B cell (primary cell): Measurements from ENCODE around the gene CD34. TPM values are rescaled to one million over a fixed set of nuclear protein-coding genes. Genes with fewer than 3 reads are reported as not detected.

Experiments used
- ATAC-seq: fragments of 200-7000 bp; cut with Tn5 transposase; one replicate; pipeline ENCODE4 v1.10.0; 2021; ENCODE audit warnings: low read depth, mild to moderate bottlenecking, moderate number of reproducible peaks, moderate library complexity
- CTCF ChIA-PET: fragments of 350-600 bp; sonication (Branson Sonifier 250); formaldehyde crosslinking; loops from one replicate; lab custom pipeline; 2021; ENCODE audit warnings: antibody characterized with exemption, inconsistent platforms; lab: Charles Lee
- POLR2A ChIA-PET: fragments of 350-600 bp; sonication (Branson Sonifier 250); formaldehyde crosslinking; loops from one replicate; lab custom pipeline; 2021; ENCODE audit warnings: antibody characterized with exemption; lab: Charles Lee
- DNase-seq: peaks from one replicate; pipeline ENCODE4 v3.0.0; 2013
- H2AFZ ChIP-seq: 2 replicates; pipeline ENCODE4 v1.6.1; 2012; ENCODE audit warnings: mild to moderate bottlenecking, low read depth, low read length; ENCODE audit not compliant: insufficient read depth, poor library complexity, severe bottlenecking
- H3K27ac ChIP-seq, 2 donors: 1 replicate in 1 of 2; 2 replicates in 1 of 2; pipeline ENCODE4 v1.5.1; 2012 to 2013; ENCODE audit warnings: low read length in 2 of 2, mild to moderate bottlenecking in 2 of 2, moderate library complexity in 1 of 2
- H3K27me3 ChIP-seq, 4 experiments: fragments of 200-600 bp in 1 of 4; sonication (generic) in 1 of 4; replicated peaks in 1 of 4; 1 replicate in 2 of 4; 2 replicates in 2 of 4; pipeline versions ENCODE4 v1.6.1 to v1.7.0; 2013 to 2016; ENCODE audit warnings: low read length in 3 of 4, mild to moderate bottlenecking in 2 of 4, mixed read lengths in 1 of 4, moderate library complexity in 1 of 4; ENCODE audit not compliant: insufficient read depth in 4 of 4, control insufficient read depth in 3 of 4; ENCODE audit errors: control extremely low read depth in 1 of 4
- H3K36me3 ChIP-seq, 2 experiments: replicated peaks in 1 of 2; 1 replicate in 1 of 2; 2 replicates in 1 of 2; pipeline versions ENCODE4 v1.6.1 to v1.7.1; 2013; ENCODE audit warnings: low read length in 1 of 2; ENCODE audit not compliant: insufficient read depth in 2 of 2, control insufficient read depth in 1 of 2; ENCODE audit errors: control extremely low read depth in 1 of 2, extremely low read depth in 1 of 2
- H3K4me1 ChIP-seq, 2 donors: fragments of 200-600 bp in 1 of 2; sonication (generic) in 1 of 2; 1 replicate in 1 of 2; 2 replicates in 1 of 2; pipeline versions ENCODE4 v1.5.1 to v1.6.1; 2013 to 2017; ENCODE audit warnings: low read length in 2 of 2; ENCODE audit not compliant: control insufficient read depth in 2 of 2, insufficient read depth in 2 of 2
- H3K4me2 ChIP-seq: replicated peaks from 2 replicates; pipeline ENCODE3; 2012; ENCODE audit warnings: mild to moderate bottlenecking, low read depth, low read length; ENCODE audit not compliant: poor library complexity, severe bottlenecking
- H3K4me3 ChIP-seq, 5 experiments: fragments of 200-600 bp in 1 of 5; sonication (generic) in 1 of 5; 1 replicate in 3 of 5; 2 replicates in 2 of 5; pipeline versions ENCODE4 v1.5.1 to v1.7.0; 2011 to 2016; ENCODE audit warnings: low read length in 4 of 5, mild to moderate bottlenecking in 4 of 5, low read depth in 2 of 5, control low read depth in 1 of 5, moderate library complexity in 1 of 5; ENCODE audit not compliant: insufficient read depth in 1 of 5; ENCODE audit errors: control extremely low read depth in 1 of 5, extremely low read depth in 1 of 5
- H3K79me2 ChIP-seq: fragments of 200-600 bp; sonication (generic); one replicate; pipeline ENCODE4 v1.6.0; 2016; ENCODE audit warnings: low read length; ENCODE audit not compliant: control insufficient read depth, insufficient read depth
- H3K9ac ChIP-seq: fragments of 200-600 bp; sonication (generic); 2 replicates; pipeline ENCODE4 v1.6.1; 2017; ENCODE audit warnings: mild to moderate bottlenecking, low read length, moderate library complexity
- H3K9me3 ChIP-seq, 3 donors: one replicate each; pipeline versions ENCODE4 v1.6.1 to v1.7.1; 2013; ENCODE audit warnings: low read length in 2 of 3; ENCODE audit not compliant: control insufficient read depth in 2 of 3, insufficient read depth in 1 of 3; ENCODE audit errors: control extremely low read depth in 1 of 3
- H4K20me1 ChIP-seq: 2 replicates; pipeline ENCODE4 v1.6.0; 2012; ENCODE audit warnings: mild to moderate bottlenecking, low read length; ENCODE audit not compliant: insufficient read depth, control insufficient read depth, poor library complexity, severe bottlenecking
- H3K27ac Mint-ChIP-seq: one replicate; pipeline ENCODE4 v1.8.0; 2021; ENCODE audit warnings: mixed read lengths
- H3K27me3 Mint-ChIP-seq: one replicate; pipeline ENCODE4 v1.8.0; 2021; ENCODE audit warnings: mixed read lengths
- H3K4me1 Mint-ChIP-seq: one replicate; pipeline ENCODE4 v1.8.0; 2021; ENCODE audit warnings: mixed read lengths
- H3K4me3 Mint-ChIP-seq: one replicate; pipeline ENCODE4 v1.8.0; 2021; ENCODE audit warnings: mixed read lengths
- H3K9me3 Mint-ChIP-seq: one replicate; pipeline ENCODE4 v1.8.0; 2022; ENCODE audit warnings: mixed read lengths; ENCODE audit not compliant: insufficient read depth
- CTCF ChIP-seq: fragments of 200-600 bp; IDR thresholded peaks from one replicate; pipeline ENCODE4 v1.8.0; 2022; ENCODE audit warnings: antibody characterized with exemption, mild to moderate bottlenecking
- EZH2 ChIP-seq: IDR thresholded peaks from 2 replicates; pipeline ENCODE4 v1.6.1; 2012; ENCODE audit warnings: borderline replicate concordance, low read depth, mild to moderate bottlenecking, moderate library complexity, low read length; ENCODE audit not compliant: insufficient read depth, poor library complexity, severe bottlenecking
- WGBS: methylation state at CpG from one replicate; pipeline ENCODE4 v1.1.5; 2013; ENCODE audit warnings: missing lambda C conversion rate; ENCODE audit not compliant: insufficient coverage; 5-methylcytosine and 5-hydroxymethylcytosine counted together
- intact Hi-C: fragments of 100-400 bp; cut with micrococcal nuclease; formaldehyde crosslinking; loops from one replicate; pipeline ENCODE4 v1.10.0; 2022
- polyA plus RNA-seq: library from polyadenylated mRNA; depleted of rRNA; stranded (reverse); fragments of >200 nt; gene quantifications from 2 replicates; pipeline ENCODE4 v1.2.3, GENCODE V29; 2012
- total RNA-seq, 2 donors: library from RNA; stranded (reverse); fragments of 120-200 nt in 1 of 2; gene quantifications; 1 replicate in 1 of 2; 2 replicates in 1 of 2; pipeline versions ENCODE4 v1.2.3 to v1.2.4, GENCODE V29; 2013 to 2022

Gene CD34
- total and polyA plus RNA-seq, 2 donors (not counting 1 experiment from before 2014, with no cell fraction given), result not detected

GRCh38 chr1:207847116-207847515 lies 63.8 kb downstream of the CD34 start:
- H4K20me1 ChIP-seq, result peaks cover 74% of the 10 kb centered on the region
- ChIA-PET CTCF (interaction anchor here (1.3 kb wide), 2 partner anchors 10 to 15 kb away, joined by 4 to 5 read pairs; no protein-coding TSS in a partner anchor), POLR2A (no interaction called here)
- Mint-ChIP-seq H3K9me3 (no peaks in the 10 kb centered on the region), H3K4me3 (no peak overlapping the region), H3K4me1 (peaks cover 51% of the 10 kb centered on the region), H3K27me3 (no peaks in the 10 kb centered on the region), H3K27ac (no peak overlapping the region)
- ATAC-seq (no peak), DNase-seq (no peak)
- intact Hi-C loops, result no loop called here
- H3K79me2 ChIP-seq, result peaks cover 93% of the 10 kb centered on the region
- H3K27ac ChIP-seq, result no peak overlapping the region
- no peak overlapping the region for H3K9ac ChIP-seq
- no peak overlapping the region for H2AFZ ChIP-seq
- no peaks in the 10 kb centered on the region for H3K27me3 ChIP-seq
- WGBS, result no CpG with 5 or more reads among the region's 5 CpGs
- H3K4me2 ChIP-seq, result no peak overlapping the region
- peaks cover 22 to 25% of the 10 kb centered on the region in 2 donors for H3K4me1 ChIP-seq
- no peak overlapping the region for H3K4me3 ChIP-seq
- no peaks in the 10 kb centered on the region for H3K9me3 ChIP-seq
- peaks cover 0 to 23% of the 10 kb centered on the region in 2 experiments for H3K36me3 ChIP-seq
- TF ChIP-seq CTCF, result no peak
- no peak for TF ChIP-seq EZH2

- peaks cover 0 to 16% of the 10 kb centered on the region in 2 experiments for H3K36me3 ChIP-seq
- ChIA-PET CTCF (interaction anchor here (2.0 kb wide), 1 partner anchor 39 kb away, joined by 5 read pairs; no protein-coding TSS in a partner anchor), POLR2A (no interaction called here)
- no peak overlapping the region for H2AFZ ChIP-seq
- no peak overlapping the region for H3K9ac ChIP-seq
- peaks cover 50% of the 10 kb centered on the region for H3K4me1 Mint-ChIP-seq
- no peaks in the 10 kb centered on the region for H3K9me3 Mint-ChIP-seq
- H3K27ac ChIP-seq, result no peak overlapping the region
- H3K4me1 ChIP-seq, result peaks cover 21% of the 10 kb centered on the region in 2 donors
- no peak overlapping the region for H3K4me3 Mint-ChIP-seq
- intact Hi-C loops, result no loop called here
- peaks cover 82% of the 10 kb centered on the region for H3K79me2 ChIP-seq
- H3K27me3 ChIP-seq, result no peaks in the 10 kb centered on the region
- peaks cover 58% of the 10 kb centered on the region for H4K20me1 ChIP-seq
- no peak overlapping the region for H3K27ac Mint-ChIP-seq
- no peak overlapping the region for H3K4me3 ChIP-seq
- H3K27me3 Mint-ChIP-seq, result no peaks in the 10 kb centered on the region
- ATAC-seq, result no peak
- no peaks in the 10 kb centered on the region for H3K9me3 ChIP-seq
- no peak overlapping the region for H3K4me2 ChIP-seq
- WGBS, result 96% methylated on average over 6 of the region's 6 CpGs
- TF ChIP-seq CTCF (no peak), EZH2 (no peak)
- DNase-seq, result no peak
Measured at GRCh38 chr1:207845109-207845508, 65.8 kb downstream of the CD34 start.
